Cardiac muscle cell (in vitro differentiated cells and primary cell): ENCODE results near the gene C19orf33. TPM values are rescaled to one million over a fixed set of nuclear protein-coding genes. Genes with fewer than 3 reads are reported as not detected.

Experiments
- DNase-seq, 2 donors: peaks; one replicate each; pipeline versions ENCODE4 v3.0.0 to v3.0.0-alpha.2; 2010 to 2017; ENCODE audit warnings: low read depth in 1 of 2, low spot score in 1 of 2
- H3K27ac ChIP-seq: fragments of 200-600 bp; sonication (generic); 2 replicates; pipeline ENCODE4 v1.5.1; 2016
- H3K27me3 ChIP-seq: fragments of 200-600 bp; sonication (generic); 2 replicates; pipeline ENCODE4 v1.6.0; 2016; ENCODE audit warnings: control low read depth
- H3K36me3 ChIP-seq: fragments of 200-600 bp; sonication (generic); 2 replicates; pipeline ENCODE4 v1.5.1; 2016; ENCODE audit warnings: control low read depth
- H3K4me1 ChIP-seq: fragments of 200-600 bp; sonication (generic); 2 replicates; pipeline ENCODE4 v1.8.1; 2017; ENCODE audit warnings: low read depth, mild to moderate bottlenecking, mixed run types
- H3K4me3 ChIP-seq: fragments of 200-600 bp; sonication (generic); 2 replicates; pipeline ENCODE4 v1.5.1; 2016; ENCODE audit warnings: mild to moderate bottlenecking
- H3K9me3 ChIP-seq: fragments of 200-600 bp; sonication (generic); 2 replicates; pipeline ENCODE4 v1.5.1; 2017; ENCODE audit warnings: low read depth, mild to moderate bottlenecking, control low read depth
- CTCF ChIP-seq: IDR thresholded peaks from 2 replicates; pipeline ENCODE4 v1.5.1; 2012; ENCODE audit warnings: low read depth, mild to moderate bottlenecking, low read length
- polyA plus RNA-seq: library from polyadenylated mRNA; unstranded; fragments of >200 nt; fragmentation: Nextera tagmentation; extraction: Ambion mirVana; gene quantifications from 2 replicates; pipeline ENCODE4 v1.2.1, GENCODE V29; 2016
- total RNA-seq: library from RNA; depleted of rRNA; stranded (reverse); fragments of >200 nt; gene quantifications from 2 replicates; pipeline ENCODE4 v1.2.3, GENCODE V29; 2016

C19orf33 gene
- total and polyA plus RNA-seq, 2 experiments from 2014 or later = 0.77 to 2.7 TPM

GRCh38 chr19:38289955-38290354, 14.1 kb upstream of the C19orf33 start:
- Histone ChIP-seq H3K9me3 (no peaks in the 10 kb centered on the region), H3K4me1 (no peaks in the 10 kb centered on the region), H3K27ac (no peak overlapping the region), H3K27me3 (no peaks in the 10 kb centered on the region), H3K4me3 (no peak overlapping the region), H3K36me3 (peaks cover 22% of the 10 kb centered on the region)
- no peak for DNase-seq
- no peak for TF ChIP-seq CTCF

GRCh38 chr19:38290631-38291147, 13.4 kb upstream of the C19orf33 start:
- peaks cover 18% of the 10 kb centered on the region for H3K36me3 ChIP-seq
- TF ChIP-seq CTCF = no peak
- H3K4me1 ChIP-seq = no peaks in the 10 kb centered on the region
- H3K27me3 ChIP-seq = no peaks in the 10 kb centered on the region
- no peak overlapping the region for H3K27ac ChIP-seq
- DNase-seq = peak in 1 of 2 donors; percentile 67
- H3K9me3 ChIP-seq = no peaks in the 10 kb centered on the region
- no peak overlapping the region for H3K4me3 ChIP-seq

GRCh38 chr19:38291855-38292254, 12.2 kb upstream of the C19orf33 start:
- TF ChIP-seq CTCF = no peak
- H3K27me3 ChIP-seq = no peaks in the 10 kb centered on the region
- no peak for DNase-seq
- peaks cover 18% of the 10 kb centered on the region for H3K36me3 ChIP-seq
- no peaks in the 10 kb centered on the region for H3K9me3 ChIP-seq
- no peak overlapping the region for H3K4me3 ChIP-seq
- H3K4me1 ChIP-seq = no peaks in the 10 kb centered on the region
- no peak overlapping the region for H3K27ac ChIP-seq

- no peak for DNase-seq
- H3K27me3 ChIP-seq = no peaks in the 10 kb centered on the region
- no peak for TF ChIP-seq CTCF
- no peaks in the 10 kb centered on the region for H3K9me3 ChIP-seq
- H3K27ac ChIP-seq = no peak overlapping the region
- no peaks in the 10 kb centered on the region for H3K4me1 ChIP-seq
- H3K36me3 ChIP-seq = peaks cover 17% of the 10 kb centered on the region
- no peak overlapping the region for H3K4me3 ChIP-seq
These were observed 10.8 kb upstream of the C19orf33 start for GRCh38 chr19:38293281-38293680.

GRCh38 chr19:38294090-38294489, 10.0 kb upstream of the C19orf33 start:
- Histone ChIP-seq H3K4me1 (no peaks in the 10 kb centered on the region), H3K27me3 (no peaks in the 10 kb centered on the region), H3K27ac (no peak overlapping the region), H3K4me3 (no peak overlapping the region), H3K9me3 (no peaks in the 10 kb centered on the region), H3K36me3 (peaks cover 13% of the 10 kb centered on the region)
- no peak for DNase-seq
- TF ChIP-seq CTCF = no peak
